Heart left ventricle (tissue), 16 donors: ENCODE data around the gene TMEM174. TPM values are rescaled to one million over a fixed set of nuclear protein-coding genes. Genes with fewer than 3 reads are reported as not detected.

Experiments used
- ATAC-seq, 4 donors: fragments of 200-7000 bp; cut with Tn5 transposase; one replicate each; pipeline ENCODE4 v1.9.1; 2020 to 2022; ENCODE audit warnings: moderate library complexity in 4 of 4, mild to moderate bottlenecking in 3 of 4, moderate number of reproducible peaks in 1 of 4
- DNase-seq, 5 donors: peaks; one replicate each; pipeline ENCODE4 v3.0.0-alpha.2; 2020
- H3K27ac ChIP-seq, 12 donors: fragments of 200-600 bp; sonication (generic) in 4 of 12; one replicate each; pipeline versions ENCODE4 v1.5.0 to v1.8.0; 2016 to 2022; ENCODE audit warnings: mild to moderate bottlenecking in 2 of 12
- H3K27me3 ChIP-seq, 9 donors: fragments of 200-600 bp; sonication (generic) in 2 of 9; one replicate each; pipeline versions ENCODE4 v1.5.1 to v1.8.0; 2016 to 2022; ENCODE audit warnings: mild to moderate bottlenecking in 3 of 9
- H3K36me3 ChIP-seq, 9 donors: fragments of 200-600 bp; sonication (generic) in 2 of 9; one replicate each; pipeline versions ENCODE4 v1.5.0 to v1.8.0; 2018 to 2022; ENCODE audit warnings: mild to moderate bottlenecking in 2 of 9
- H3K4me1 ChIP-seq, 12 donors: fragments of 200-600 bp; sonication (generic) in 4 of 12; one replicate each; pipeline versions ENCODE4 v1.5.0 to v1.8.0; 2016 to 2022; ENCODE audit warnings: mild to moderate bottlenecking in 3 of 12
- H3K4me3 ChIP-seq, 12 donors: fragments of 200-600 bp; sonication (generic) in 4 of 12; one replicate each; pipeline versions ENCODE4 v1.5.0 to v1.8.0; 2017 to 2022; ENCODE audit warnings: mild to moderate bottlenecking in 9 of 12, moderate library complexity in 4 of 12
- H3K9me3 ChIP-seq, 12 donors: fragments of 200-600 bp; sonication (generic) in 4 of 12; one replicate each; pipeline versions ENCODE4 v1.5.0 to v1.8.0; 2016 to 2022; ENCODE audit warnings: mild to moderate bottlenecking in 1 of 12
- CTCF ChIP-seq, 12 donors: fragments of 200-600 bp; sonication (generic) in 4 of 12; IDR thresholded peaks; one replicate each; pipeline versions ENCODE4 v1.5.0 to v1.8.0; 2018 to 2022; ENCODE audit warnings: antibody characterized with exemption in 12 of 12, mild to moderate bottlenecking in 5 of 12
- POLR2A ChIP-seq, 2 donors: fragments of 450-650 bp; IDR thresholded peaks; one replicate each; pipeline ENCODE4 v1.6.1; 2017; ENCODE audit warnings: antibody characterized with exemption in 2 of 2, mild to moderate bottlenecking in 2 of 2, moderate library complexity in 2 of 2
- WGBS, 4 donors: extraction: QIAGEN DNeasy Blood & Tissue Kit in 2 of 4; methylation state at CpG; one replicate each; pipeline versions ENCODE4 v1.1.5 to v1.1.7; 2013 to 2018; 5-methylcytosine and 5-hydroxymethylcytosine counted together
- intact Hi-C, 10 donors: fragments of 100-400 bp; cut with DNase I; formaldehyde crosslinking; loops; one replicate each; pipeline versions ENCODE4 v1.11.1 to v1.14.2; 2022
- polyA plus RNA-seq, 2 donors: library from polyadenylated mRNA; stranded (reverse); fragments of 200-250 nt; gene quantifications; one replicate each; pipeline ENCODE4 v1.2.3, GENCODE V29; 2013
- total RNA-seq, 9 donors: library from RNA; depleted of rRNA in 2 of 9; stranded (reverse); fragments of >200 nt in 2 of 9; fragmentation: NEBNext Ultra II Directional in 3 of 9; extraction: Animal tissue kit (Norgen Biotek cat#: 25700) in 3 of 9; gene quantifications; one replicate each; pipeline versions ENCODE4 v1.1.0 to v1.2.4, GENCODE V29; 2016 to 2023
- donor health status: ischemic (EF 13 %, LVEDD 7.1; RV severe dilation, severe dysfunction).
- donor health status: healthy with polysubstance abuse.
- donor health status: DM: no; HTN: yes; CAD: no.
- donor health status: DM: no; HTN: no; CAD: no.
- donor health status: ischemic (EF 25% LVEDD 6.9; RV normal size, moderate dysfunction).
- donor health status: ischemic (EF 25% LVEDD 5.7; RV mildly dilated, moderate dysfunction).
- donor health status: healthy.
- donor health status: DM: yes; HTN: yes; CAD: no.
- donor health status: ischemic (EF 35%, LVEDD 5.7; RV mildly dilated, moderate dysfunction).
- donor health status: nonischemic (EF 11% LVEDD 7.7; RV severe dilation, severe dysfunction).
- donor health status: DM: yes; HTN: yes; CAD: no.
- donor health status: PGD.
- donor health status: ischemic (EF 29% LVEDD 5.4; RV normal size, mild dysfunction).
- donor health status: nonischemic (EF 23%, LVEDD 6.1; RV moderate dilation, normal function).

Gene TMEM174
- total and polyA plus RNA-seq, 11 donors, result not detected

- no peak for TF ChIP-seq CTCF (IDR thresholded peaks at IDR 0.05)
- TF ChIP-seq POLR2A (IDR thresholded peaks at IDR 0.05), result no peak
- ATAC-seq (no peak), DNase-seq (no peak)
- Histone ChIP-seq H3K4me1 (no peaks in the 10 kb centered on the region), H3K36me3 (no peaks in the 10 kb centered on the region), H3K9me3 (no peaks in the 10 kb centered on the region), H3K27me3 (peaks cover 8 to 98% (median 56%) of the 10 kb centered on the region in 9 donors), H3K4me3 (no peak overlapping the region), H3K27ac (no peak overlapping the region)
- intact Hi-C loops, result no loop called here
These were observed 48.7 kb downstream of the TMEM174 start for GRCh38 chr5:73221726-73222125.

GRCh38 chr5:73222173-73222572 is 49.2 kb downstream of the TMEM174 start:
- Histone ChIP-seq H3K4me1 (no peaks in the 10 kb centered on the region), H3K4me3 (no peak overlapping the region), H3K36me3 (no peaks in the 10 kb centered on the region), H3K9me3 (no peaks in the 10 kb centered on the region), H3K27ac (no peak overlapping the region), H3K27me3 (peaks cover 4 to 99% (median 51%) of the 10 kb centered on the region in 9 donors)
- TF ChIP-seq POLR2A (IDR thresholded peaks at IDR 0.05), result no peak
- no peak for TF ChIP-seq CTCF (IDR thresholded peaks at IDR 0.05)
- ATAC-seq, result no peak
- 46 to 61% (median 55%) methylated on average over 4 of the region's 4 CpGs for WGBS, 4 donors
- intact Hi-C loops, result no loop called here
- DNase-seq, result no peak

Other genes starting within 250 kb of the TMEM174 start
- gene FCHO2, start 217.2 kb upstream of the TMEM174 start, total RNA-seq, result 10 to 100 TPM; 10.9 to 35.3 (median 19.3) TPM
- 1 to 10 TPM; 7.0 to 7.3 TPM for gene FCHO2, start 217.2 kb upstream of the TMEM174 start, polyA plus RNA-seq
- gene TMEM171, start 52.6 kb upstream of the TMEM174 start, total RNA-seq, result under 1 TPM in 1 of 9 donors, not detected in 8; 0.27 TPM
- not detected for gene TMEM171, start 52.6 kb upstream of the TMEM174 start, polyA plus RNA-seq